Keratinocyte (primary cell): Measurements from ENCODE around the gene ARIH1. TPM values are rescaled to one million over a fixed set of nuclear protein-coding genes. Genes with fewer than 3 reads are reported as not detected.

Experiments
- DNase-seq: peaks from one replicate; pipeline ENCODE4 v3.0.0-alpha.2; 2011; ENCODE audit warnings: low read depth, missing footprints, low spot score
- FAIRE-seq: peaks from 2 replicates; lab custom pipeline; 2011; peaks lifted over from hg19 to GRCh38; lab: Jason Lieb, UNC
- H2AFZ ChIP-seq: 2 replicates; pipeline ENCODE4 v1.6.0; 2012; ENCODE audit warnings: low read length, control low read depth, inconsistent platforms; ENCODE audit not compliant: control insufficient read depth
- H3K27ac ChIP-seq: 2 replicates; pipeline ENCODE4 v1.5.1; 2011; ENCODE audit warnings: low read length; ENCODE audit not compliant: control insufficient read depth, insufficient read depth
- H3K27me3 ChIP-seq: 3 replicates; pipeline ENCODE4 v1.6.0; 2011; ENCODE audit warnings: low read length; ENCODE audit not compliant: control insufficient read depth, insufficient read depth; ENCODE audit errors: extremely low read depth
- H3K36me3 ChIP-seq, 2 experiments: 2 replicates in 1 of 2; 3 replicates in 1 of 2; pipeline ENCODE4 v1.5.1; 2011; ENCODE audit warnings: low read length in 2 of 2, mild to moderate bottlenecking in 1 of 2; ENCODE audit not compliant: control insufficient read depth in 2 of 2, insufficient read depth in 2 of 2; ENCODE audit errors: extremely low read depth in 1 of 2
- H3K4me1 ChIP-seq: 3 replicates; pipeline ENCODE4 v1.5.1; 2011; ENCODE audit warnings: low read length; ENCODE audit not compliant: control insufficient read depth, insufficient read depth; ENCODE audit errors: extremely low read depth
- H3K4me2 ChIP-seq: 3 replicates; pipeline ENCODE4 v1.6.0; 2011; ENCODE audit warnings: low read depth, low read length; ENCODE audit not compliant: control insufficient read depth, insufficient read depth; ENCODE audit errors: extremely low read depth
- H3K4me3 ChIP-seq, 3 experiments: fragments of 200-600 bp in 1 of 3; sonication (generic) in 1 of 3; 2 replicates in 2 of 3; 3 replicates in 1 of 3; pipeline ENCODE4 v1.5.1; 2011 to 2016; ENCODE audit warnings: low read length in 3 of 3, mild to moderate bottlenecking in 3 of 3, control low read depth in 2 of 3, inconsistent platforms in 1 of 3, low read depth in 1 of 3, mixed read lengths in 1 of 3, mixed run types in 1 of 3, moderate library complexity in 1 of 3; ENCODE audit not compliant: control insufficient read depth in 2 of 3, insufficient read depth in 2 of 3; ENCODE audit errors: extremely low read depth in 1 of 3
- H3K79me2 ChIP-seq: 2 replicates; pipeline ENCODE4 v1.6.0; 2012; ENCODE audit warnings: low read length; ENCODE audit not compliant: control insufficient read depth, insufficient read depth
- H3K9ac ChIP-seq: 3 replicates; pipeline ENCODE4 v1.6.0; 2011; ENCODE audit warnings: low read length; ENCODE audit not compliant: control insufficient read depth, insufficient read depth; ENCODE audit errors: extremely low read depth
- H3K9me1 ChIP-seq: 3 replicates; pipeline ENCODE4 v1.6.0; 2011; ENCODE audit warnings: low read length; ENCODE audit not compliant: control insufficient read depth, insufficient read depth; ENCODE audit errors: extremely low read depth
- H3K9me3 ChIP-seq: 2 replicates; pipeline ENCODE4 v1.5.1; 2012; ENCODE audit warnings: low read depth, low read length; ENCODE audit not compliant: control insufficient read depth
- H4K20me1 ChIP-seq: 3 replicates; pipeline ENCODE4 v1.6.0; 2011; ENCODE audit warnings: low read length; ENCODE audit not compliant: control insufficient read depth, insufficient read depth; ENCODE audit errors: extremely low read depth
- EZH2 ChIP-seq: IDR thresholded peaks from one replicate; pipeline ENCODE4 v1.6.1; 2012; ENCODE audit warnings: inconsistent platforms, mild to moderate bottlenecking, low read length, moderate library complexity
- dilution Hi-C: fragments of 300-500 bp; cut with MboI; formaldehyde crosslinking; loops from one replicate; pipeline ENCODE4 v1.7.0; 2020; ENCODE audit warnings: low sequenced_read_pairs; ENCODE audit not compliant: extremely low pct_ligation_motif_present
- polyA plus RNA-seq, 5 experiments: library from polyadenylated mRNA; depleted of rRNA in 3 of 5; stranded (reverse) in 3 of 5; stranded (forward) in 1 of 5; unstranded in 1 of 5; fragments of >200 nt; gene quantifications; 1 replicate in 1 of 5; 2 replicates in 3 of 5; 3 replicates in 1 of 5; pipeline versions ENCODE4 v1.2.1 to v1.2.3, GENCODE V29; 2011 to 2012; ENCODE audit warnings: missing spikeins in 2 of 5, low read depth in 1 of 5, low replicate concordance in 1 of 5
- TF ChIP-seq, protein P1 (sequence below), 3 experiments: IDR thresholded peaks in 1 of 3; conservative IDR thresholded peaks in 1 of 3; optimal IDR thresholded peaks in 1 of 3; 2 replicates in 2 of 3; 3 replicates in 1 of 3; pipeline versions ENCODE3 to v1.5.1; 2011; ENCODE audit warnings: low read length in 3 of 3, mild to moderate bottlenecking in 3 of 3, moderate library complexity in 2 of 3, control low read depth in 1 of 3, inconsistent platforms in 1 of 3; ENCODE audit not compliant: insufficient read depth in 2 of 3; ENCODE audit errors: extremely low read depth in 1 of 3

Gene ARIH1
- polyA plus RNA-seq, 1 donor (not counting 4 experiments of a cell fraction or from before 2014, with no cell fraction given), result 70.6 TPM

DNA sequence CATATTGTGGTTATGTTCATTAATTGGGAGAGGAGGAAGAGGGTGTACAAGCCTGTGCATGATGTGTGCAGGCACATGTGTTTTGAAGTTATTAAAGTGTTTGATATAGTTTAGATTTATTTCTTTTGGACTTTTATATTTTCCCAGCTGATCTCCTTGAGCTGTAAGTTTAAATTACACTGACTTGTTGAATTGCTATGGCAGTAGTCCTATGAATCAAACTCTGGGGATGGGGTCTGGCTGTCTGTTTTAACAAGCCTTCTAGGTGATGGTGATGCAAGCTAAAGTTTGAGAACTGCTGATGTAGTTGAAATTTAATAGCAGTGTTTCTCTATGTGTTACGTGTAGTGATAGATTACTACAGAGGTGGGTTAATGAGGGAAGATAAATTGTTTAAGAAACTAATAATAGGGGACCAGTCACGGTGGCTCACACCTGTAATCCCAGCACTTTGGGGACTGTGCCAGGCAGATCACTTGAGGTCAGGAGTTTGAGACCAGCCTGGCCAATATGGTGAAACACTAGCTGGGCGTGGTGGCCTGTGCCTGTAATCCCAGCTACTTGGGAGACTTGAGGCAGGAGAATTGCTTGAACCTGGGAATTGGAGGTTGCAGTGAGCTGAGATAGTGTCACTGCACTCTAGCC is 7.0 kb downstream of the ARIH1 start:
- H3K79me2 ChIP-seq, result peaks cover 98% of the 10 kb centered on the region

DNA sequence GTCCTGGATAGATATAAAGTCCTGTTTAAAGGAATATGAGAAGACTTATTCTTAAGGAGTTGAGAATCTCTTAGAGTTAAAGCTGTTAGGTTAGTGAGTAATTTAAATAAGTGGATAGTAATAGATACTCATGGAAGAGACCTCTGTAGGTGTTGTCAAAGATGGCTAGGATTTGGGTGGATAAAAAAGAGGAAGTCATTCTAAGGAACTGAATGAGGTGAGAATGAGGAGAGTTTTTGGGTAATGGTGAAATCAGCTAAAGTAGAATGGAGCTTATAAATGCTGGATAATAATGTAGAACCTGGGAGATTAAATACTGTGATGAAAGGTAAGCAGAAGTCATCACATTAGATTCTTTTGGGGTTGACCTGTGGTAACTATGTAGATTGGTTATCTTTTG is 8.1 kb downstream of the ARIH1 start:
- H2AFZ ChIP-seq, result no peak overlapping the region
- H3K9me3 ChIP-seq, result no peaks in the 10 kb centered on the region
- peaks cover 97% of the 10 kb centered on the region for H3K79me2 ChIP-seq
- no peak for FAIRE-seq
- H3K36me3 ChIP-seq, result peaks cover 11 to 12% of the 10 kb centered on the region in 2 experiments
- no peak for DNase-seq
- no peaks in the 10 kb centered on the region for H3K27me3 ChIP-seq
- H3K4me3 ChIP-seq, result no peak overlapping the region
- no peak for TF ChIP-seq EZH2
- TF ChIP-seq, protein P1, sequence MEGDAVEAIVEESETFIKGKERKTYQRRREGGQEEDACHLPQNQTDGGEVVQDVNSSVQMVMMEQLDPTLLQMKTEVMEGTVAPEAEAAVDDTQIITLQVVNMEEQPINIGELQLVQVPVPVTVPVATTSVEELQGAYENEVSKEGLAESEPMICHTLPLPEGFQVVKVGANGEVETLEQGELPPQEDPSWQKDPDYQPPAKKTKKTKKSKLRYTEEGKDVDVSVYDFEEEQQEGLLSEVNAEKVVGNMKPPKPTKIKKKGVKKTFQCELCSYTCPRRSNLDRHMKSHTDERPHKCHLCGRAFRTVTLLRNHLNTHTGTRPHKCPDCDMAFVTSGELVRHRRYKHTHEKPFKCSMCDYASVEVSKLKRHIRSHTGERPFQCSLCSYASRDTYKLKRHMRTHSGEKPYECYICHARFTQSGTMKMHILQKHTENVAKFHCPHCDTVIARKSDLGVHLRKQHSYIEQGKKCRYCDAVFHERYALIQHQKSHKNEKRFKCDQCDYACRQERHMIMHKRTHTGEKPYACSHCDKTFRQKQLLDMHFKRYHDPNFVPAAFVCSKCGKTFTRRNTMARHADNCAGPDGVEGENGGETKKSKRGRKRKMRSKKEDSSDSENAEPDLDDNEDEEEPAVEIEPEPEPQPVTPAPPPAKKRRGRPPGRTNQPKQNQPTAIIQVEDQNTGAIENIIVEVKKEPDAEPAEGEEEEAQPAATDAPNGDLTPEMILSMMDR (optimal IDR thresholded peaks at IDR 0.05 in 1 of 3, IDR thresholded peaks at IDR 0.05 in 1 of 3, conservative IDR thresholded peaks at IDR 0.05 in 1 of 3; ENCODE audit: extremely low read depth in 1 of 3, insufficient read depth in 2 of 3, low read length in 3 of 3), result no peak
- H3K9ac ChIP-seq, result no peak overlapping the region
- peaks cover 8% of the 10 kb centered on the region for H3K4me1 ChIP-seq
- no peak overlapping the region for H3K27ac ChIP-seq
- H3K4me2 ChIP-seq, result no peak overlapping the region
- H3K9me1 ChIP-seq, result no peaks in the 10 kb centered on the region
- peaks cover 15% of the 10 kb centered on the region for H4K20me1 ChIP-seq
- dilution Hi-C loops, result no loop called here

More for the DNA sequence above, 7.0 kb downstream of the ARIH1 start:
- dilution Hi-C loops, result no loop called here
- Histone ChIP-seq H3K27ac (no peak overlapping the region), H3K9me1 (no peaks in the 10 kb centered on the region), H2AFZ (no peak overlapping the region), H3K4me1 (peaks cover 7% of the 10 kb centered on the region), H3K9ac (no peak overlapping the region), H3K4me3 (no peak overlapping the region), H3K4me2 (no peak overlapping the region), H4K20me1 (peaks cover 14% of the 10 kb centered on the region), H3K9me3 (no peaks in the 10 kb centered on the region), H3K36me3 (peaks cover 11 to 12% of the 10 kb centered on the region in 2 experiments), H3K27me3 (no peaks in the 10 kb centered on the region)
- FAIRE-seq, result no peak
- TF ChIP-seq, protein P1 (optimal IDR thresholded peaks at IDR 0.05 in 1 of 3, IDR thresholded peaks at IDR 0.05 in 1 of 3, conservative IDR thresholded peaks at IDR 0.05 in 1 of 3; ENCODE audit: extremely low read depth in 1 of 3, insufficient read depth in 2 of 3, low read length in 3 of 3), result no peak
- no peak for TF ChIP-seq EZH2
- no peak for DNase-seq
